Fibroblast of skin of scalp (primary cell): ENCODE measurements around the gene CALU.

Source experiments
- DNase-seq: peaks from one replicate; pipeline ENCODE4 v3.0.0-alpha.2; 2013

CALU gene

DNA sequence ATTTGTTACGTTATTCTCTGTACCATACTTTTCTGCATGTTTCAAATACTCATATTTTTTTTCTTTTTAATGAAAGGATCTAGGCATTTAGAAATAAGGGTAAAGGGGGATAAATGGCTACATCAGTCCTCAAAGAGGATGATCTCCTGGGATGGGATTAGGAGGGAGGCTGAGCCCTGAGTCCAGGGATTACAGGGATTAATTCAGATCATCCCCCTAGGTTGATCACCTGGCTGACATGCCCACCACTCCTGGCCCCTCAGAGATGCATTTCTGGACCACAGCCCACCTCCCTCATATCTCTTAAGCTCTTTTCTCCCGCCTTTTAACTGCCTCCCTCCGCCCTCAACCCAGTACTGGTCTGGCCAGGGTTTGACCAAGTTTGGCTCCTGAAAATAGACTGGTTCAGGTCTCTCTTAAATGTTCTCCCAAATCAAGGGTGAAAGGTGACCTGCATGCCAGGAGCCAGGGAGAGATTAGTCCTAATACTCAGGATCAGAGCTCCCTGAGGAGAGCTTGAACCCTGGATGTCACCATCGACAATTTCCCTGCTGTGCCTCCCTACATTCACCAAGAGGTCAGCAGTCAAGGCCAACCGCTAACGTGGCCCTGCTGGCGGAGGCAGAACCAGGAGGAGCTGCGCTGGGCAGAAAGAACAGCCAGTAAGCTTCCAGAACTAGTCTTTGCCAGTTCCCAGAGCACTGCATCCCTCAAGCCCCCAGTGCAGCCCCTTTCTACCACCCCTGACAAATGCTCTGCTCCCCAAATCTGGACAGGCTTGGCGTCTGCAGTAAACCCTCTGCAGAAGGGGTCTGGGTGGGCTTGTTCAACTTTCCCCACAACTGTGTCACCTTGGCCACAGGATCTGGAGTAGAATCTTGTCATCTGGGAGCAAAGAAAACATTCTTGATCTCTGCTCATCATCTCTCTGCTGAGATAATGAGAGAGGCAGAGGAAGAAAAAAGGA is 49.6 kb downstream of the CALU start:
- DNase-seq, result no peak

DNA sequence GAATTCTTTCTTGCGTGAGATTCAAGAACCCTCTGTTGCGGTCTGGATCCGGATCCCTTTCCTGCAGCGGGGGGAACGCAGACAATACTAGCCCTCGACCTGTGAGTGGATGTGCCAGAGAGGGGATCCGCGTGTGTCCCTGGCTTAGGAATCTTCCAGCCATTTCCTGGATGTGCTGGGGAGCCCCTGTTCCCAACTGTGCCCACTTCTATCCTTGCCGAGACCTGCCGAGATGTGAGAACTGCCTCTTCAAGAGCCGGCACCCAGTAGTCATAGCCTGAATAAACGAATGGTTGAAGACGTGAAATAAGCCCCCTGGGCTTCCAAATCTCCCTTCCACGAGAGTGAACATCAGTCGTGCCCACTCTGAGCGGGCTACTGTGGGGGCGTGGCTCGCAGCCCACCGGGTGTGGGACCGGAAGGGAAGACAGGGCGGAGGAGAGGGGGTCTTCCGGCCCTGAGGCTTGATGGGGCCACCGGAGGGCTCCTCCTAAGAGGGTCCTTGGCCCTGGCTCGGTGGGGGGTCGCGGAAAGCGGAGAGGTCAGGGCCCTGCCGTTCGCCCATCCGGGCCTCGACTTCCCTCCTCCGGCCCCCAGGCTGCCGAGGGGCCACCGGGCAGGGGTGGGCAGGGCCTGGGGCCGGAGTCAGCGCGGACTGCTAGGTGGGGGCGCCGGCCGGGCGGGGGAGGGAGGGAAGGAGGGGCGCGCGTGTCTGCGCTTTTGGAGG is 51.3 kb downstream of the CALU start:
- no peak for DNase-seq

- peak; percentile 71 for DNase-seq
These were observed 52.2 kb downstream of the CALU start, which contains the start of gene CCDC136 for GRCh38 chr7:128791121-128791971. TSS of gene CCDC136 (plus strand) at chr7:128791968. CDS start at chr7:128792412, 444 bp downstream.

GRCh38 chr7:128791972-128792327 is 52.8 kb downstream of the CALU start:
- DNase-seq, result no peak

- DNase-seq, result no peak
These were observed 53.5 kb downstream of the CALU start for GRCh38 chr7:128792471-128793180.

- DNase-seq, result no peak
These were observed 54.0 kb downstream of the CALU start for GRCh38 chr7:128793181-128793547.

DNA sequence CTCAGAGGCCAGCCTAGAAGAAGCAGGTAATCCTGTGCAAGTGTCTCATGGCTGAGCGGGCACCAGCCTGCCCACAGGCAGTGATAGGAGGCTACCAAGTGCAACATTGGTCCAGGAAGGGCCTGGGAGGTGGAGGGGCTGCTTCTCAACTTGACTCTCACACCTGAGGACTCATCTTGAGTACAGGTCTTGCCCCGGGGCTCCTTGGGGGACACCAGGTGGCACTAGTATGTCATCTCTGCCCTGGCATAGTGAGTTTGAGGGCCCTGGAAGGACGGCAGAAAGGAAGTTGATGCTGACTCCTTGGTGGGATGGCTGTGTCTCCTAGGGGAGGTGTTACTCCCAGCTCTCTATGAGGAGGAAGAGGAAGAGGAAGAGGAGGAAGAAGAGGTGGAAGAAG is 54.9 kb downstream of the CALU start:
- no peak for DNase-seq

- DNase-seq, result no peak
These were observed 55.3 kb downstream of the CALU start for GRCh38 chr7:128794436-128794835.

DNA sequence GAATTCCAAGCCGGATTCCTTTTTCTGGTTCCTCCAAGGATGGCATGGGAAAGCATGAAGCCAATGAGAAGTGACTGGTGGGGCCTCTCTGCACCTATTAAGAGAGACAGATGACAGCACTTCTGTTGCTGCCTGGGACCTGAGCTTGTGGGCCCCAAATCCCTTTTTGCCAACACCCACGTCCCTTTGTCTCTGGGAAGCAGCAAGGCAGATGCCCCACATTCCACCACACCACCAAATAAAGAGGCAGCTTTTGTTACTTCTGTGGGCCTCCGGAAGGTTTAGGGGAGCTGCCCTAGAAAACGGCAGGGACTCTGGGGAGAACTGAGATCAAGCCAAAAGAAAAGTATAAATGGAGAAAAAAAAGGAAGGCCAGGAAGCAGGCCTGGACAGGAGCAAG is 56.0 kb downstream of the CALU start:
- DNase-seq, result no peak

DNA sequence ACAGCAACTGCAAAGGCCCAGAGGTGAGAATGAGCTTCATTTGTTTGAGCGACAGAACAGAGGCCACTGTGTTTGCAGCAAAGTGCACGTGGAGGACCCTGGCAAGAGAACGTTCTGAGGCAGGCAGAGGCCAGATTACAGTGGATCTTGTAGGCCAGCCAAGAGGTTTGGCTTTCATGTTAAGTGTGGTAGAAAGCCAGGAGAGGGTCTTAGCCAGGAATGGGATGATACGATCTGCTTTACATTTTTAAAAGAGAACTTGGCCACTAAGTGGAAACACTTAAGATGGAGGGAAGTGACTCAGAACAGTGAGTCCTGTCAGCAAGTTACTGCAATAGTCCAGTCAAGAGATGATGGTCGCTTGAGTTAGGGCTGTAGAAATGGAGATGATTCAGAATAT is 57.2 kb downstream of the CALU start:
- DNase-seq, result peak; percentile 64

GRCh38 chr7:128799451-128799850 is 60.3 kb downstream of the CALU start:
- no peak for DNase-seq

DNA sequence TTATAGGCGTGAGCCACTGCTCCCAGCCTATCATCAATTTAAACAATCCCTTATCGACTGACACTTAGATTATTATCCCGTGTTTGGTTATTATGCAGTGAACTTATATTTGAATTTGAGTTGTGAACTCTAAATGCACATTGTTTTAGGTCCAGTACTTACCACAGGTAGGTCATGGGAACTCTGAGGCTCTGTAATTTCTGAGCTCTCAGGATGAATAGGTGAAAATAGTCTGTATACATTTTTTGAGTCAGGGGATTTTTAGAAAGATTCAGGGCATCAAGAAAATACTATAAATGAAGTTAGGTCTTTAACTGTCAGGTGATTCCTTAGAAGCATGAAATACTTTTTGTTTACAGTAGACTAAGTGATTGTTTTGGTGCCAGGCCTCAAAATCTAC is 61.4 kb downstream of the CALU start:
- no peak for DNase-seq

DNA sequence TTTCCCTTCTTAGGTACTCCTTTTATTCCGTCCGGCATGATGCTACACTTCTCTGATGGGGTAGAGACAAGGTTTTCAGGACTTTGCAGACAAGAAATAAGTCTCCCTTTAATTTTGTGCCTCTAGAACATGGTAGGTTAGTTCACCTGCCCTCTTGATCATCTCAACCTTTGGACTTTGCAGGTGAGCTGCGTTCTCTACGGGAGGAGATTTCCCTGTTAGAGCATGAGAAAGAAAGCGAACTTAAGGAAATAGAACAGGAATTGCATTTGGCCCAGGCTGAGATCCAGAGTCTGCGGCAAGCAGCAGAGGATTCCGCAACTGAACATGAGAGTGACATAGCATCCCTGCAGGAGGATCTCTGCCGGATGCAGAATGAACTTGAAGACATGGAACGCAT is 61.8 kb downstream of the CALU start:
- DNase-seq, result no peak

GRCh38 chr7:128801667-128802418 is 62.7 kb downstream of the CALU start:
- no peak for DNase-seq

DNA sequence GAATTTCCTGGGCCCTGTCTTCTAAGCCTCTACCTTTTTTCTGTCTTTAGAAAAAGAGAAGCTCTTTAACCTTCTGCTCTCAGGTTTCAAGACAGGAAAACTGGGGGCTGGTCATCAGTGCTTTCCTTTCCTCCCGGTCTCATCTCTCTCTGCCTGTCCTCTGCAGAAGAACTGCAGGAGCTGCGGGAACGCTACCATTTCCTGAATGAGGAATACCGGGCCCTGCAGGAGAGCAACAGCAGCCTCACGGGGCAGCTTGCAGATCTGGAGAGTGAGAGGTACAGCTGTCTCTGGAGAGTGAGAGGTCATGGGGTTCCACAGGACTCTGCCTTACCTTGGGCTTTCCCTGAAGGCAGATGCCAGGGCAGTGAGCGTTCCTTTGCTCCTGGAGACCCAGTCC is 65.3 kb downstream of the CALU start:
- no peak for DNase-seq

- no peak for DNase-seq
These were observed 66.1 kb downstream of the CALU start for GRCh38 chr7:128805225-128805624.

GRCh38 chr7:128807191-128807590 is 68.0 kb downstream of the CALU start:
- no peak for DNase-seq

GRCh38 chr7:128809363-128809762 is 70.2 kb downstream of the CALU start:
- DNase-seq, result no peak

DNA sequence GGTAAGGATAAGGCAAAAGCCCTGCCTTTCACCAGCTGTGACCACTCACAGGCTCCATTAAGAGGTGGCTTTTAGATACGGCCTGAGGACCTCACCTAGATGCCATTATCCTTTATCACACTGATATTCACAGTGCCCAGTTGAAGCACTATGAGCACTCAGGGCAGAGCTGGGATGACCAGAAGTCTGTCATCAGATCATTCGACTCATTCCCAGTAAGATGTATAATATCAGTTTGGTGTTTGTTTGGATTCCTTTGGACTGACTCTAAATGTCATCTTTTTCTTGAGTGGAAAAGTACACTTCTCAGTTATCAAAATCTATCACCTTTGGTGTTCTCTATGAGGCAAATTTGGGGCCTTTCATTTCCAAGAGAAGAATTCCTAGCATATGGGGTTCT is 71.3 kb downstream of the CALU start:
- DNase-seq, result no peak

DNA sequence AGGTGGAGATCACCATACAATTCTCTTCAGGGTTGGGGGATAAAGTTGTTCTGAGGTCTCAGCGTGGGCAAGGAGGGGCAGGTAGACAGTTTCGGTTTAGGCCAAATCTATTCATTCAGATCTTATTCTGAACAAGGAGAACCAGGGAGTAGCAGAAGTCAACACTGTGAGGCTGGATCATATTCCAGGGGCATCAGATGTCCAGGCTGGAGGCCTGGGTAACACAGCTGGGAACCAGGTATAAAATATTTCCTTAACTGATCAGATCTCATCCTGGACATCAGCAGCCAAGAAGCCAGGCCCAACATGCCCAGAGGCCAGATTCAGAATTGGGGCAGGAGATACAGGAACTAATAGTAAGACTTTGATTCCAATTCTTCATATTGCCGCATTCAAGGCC is 71.8 kb downstream of the CALU start:
- no peak for DNase-seq

GRCh38 chr7:128811631-128812430 is 72.7 kb downstream of the CALU start:
- DNase-seq, result no peak
